K562 (cell line): Measurements from ENCODE around the gene KAT6B. TPM values are rescaled to one million over a fixed set of nuclear protein-coding genes. Genes with fewer than 3 reads are reported as not detected.
A peak's percentile ranks its signal among the peaks of the same experiment; 100 is the strongest.

ENCODE experiments used
- ATAC-seq: fragments of 200-7000 bp; cut with Tn5 transposase; 3 replicates; pipeline ENCODE4 v1.9.1; 2020; ENCODE audit warnings: moderate library complexity
- BruUV-seq: library from RNA; stranded (reverse); fragments of 400-500 nt; replicated peaks from 2 replicates; lab custom pipeline; 2021; lab: Mats Ljungman, UMichigan
- CTCF ChIA-PET: fragments of 300-600 bp; formaldehyde crosslinking; extraction: SDS; loops from one replicate; lab custom pipeline; 2021; ENCODE audit warnings: low intra/inter-chr PET ratio; lab: Yijun Ruan, JAX
- POLR2A ChIA-PET: fragments of 300-600, 350-650 bp; sonication (Branson Sonifier 250); formaldehyde crosslinking; extraction: SDS; loops from one replicate; lab custom pipeline; 2021; ENCODE audit warnings: antibody characterized with exemption, inconsistent platforms; lab: Yijun Ruan, JAX
- DNase-seq, 4 experiments: peaks; one replicate each; pipeline versions ENCODE4 v3.0.0 to v3.0.0-alpha.2; 2011 to 2018; ENCODE audit warnings: low spot score in 3 of 4, mixed read lengths in 3 of 4; ENCODE audit errors: extremely low read depth in 1 of 4
- FAIRE-seq: peaks from 2 replicates; lab custom pipeline; 2011; peaks lifted over from hg19 to GRCh38; lab: Jason Lieb, UNC
- H2AFZ ChIP-seq: 2 replicates; pipeline ENCODE4 v1.6.0; 2011; ENCODE audit warnings: low read depth, low read length, control low read depth, inconsistent platforms
- H3K27ac ChIP-seq: fragments of 200-600 bp; 3 replicates; pipeline ENCODE4 v1.8.0; 2011; ENCODE audit warnings: low read depth, mild to moderate bottlenecking, control low read depth, inconsistent platforms, low read length, moderate library complexity, mixed read lengths; ENCODE audit errors: extremely low read depth
- H3K27me3 ChIP-seq, 2 experiments: fragments of 300-600 bp in 1 of 2; 2 replicates in 1 of 2; 3 replicates in 1 of 2; pipeline versions ENCODE4 v1.6.0 to v1.8.0; 2011; ENCODE audit warnings: inconsistent platforms in 2 of 2, low read length in 2 of 2, mild to moderate bottlenecking in 1 of 2, mixed read lengths in 1 of 2, moderate library complexity in 1 of 2; ENCODE audit not compliant: control insufficient read depth in 2 of 2, insufficient read depth in 2 of 2
- H3K36me3 ChIP-seq: fragments of 300-600 bp; 3 replicates; pipeline ENCODE4 v1.8.0; 2011; ENCODE audit warnings: mild to moderate bottlenecking, low read length, inconsistent platforms; ENCODE audit not compliant: control insufficient read depth, insufficient read depth
- H3K4me1 ChIP-seq, 2 experiments: fragments of 200-600 bp in 1 of 2; replicated peaks in 1 of 2; 2 replicates in 1 of 2; 3 replicates in 1 of 2; pipeline versions ENCODE4 v1.5.1 to v1.8.0; 2011; ENCODE audit warnings: inconsistent platforms in 2 of 2, low read length in 2 of 2, mild to moderate bottlenecking in 1 of 2, mixed read lengths in 1 of 2, moderate library complexity in 1 of 2; ENCODE audit not compliant: control insufficient read depth in 2 of 2, insufficient read depth in 2 of 2
- H3K4me2 ChIP-seq: 2 replicates; pipeline ENCODE4 v1.6.1; 2011; ENCODE audit warnings: low read length, control low read depth, inconsistent platforms, mixed read lengths; ENCODE audit not compliant: insufficient read depth
- H3K4me3 ChIP-seq: fragments of 200-600 bp; sonication (generic), shearing (Covaris generic); 2 replicates; pipeline ENCODE4 v1.5.1; 2016; ENCODE audit warnings: control low read depth, inconsistent platforms
- H3K79me2 ChIP-seq: fragments of 200-600 bp; 3 replicates; pipeline ENCODE4 v1.8.0; 2011; ENCODE audit warnings: low read length, inconsistent platforms; ENCODE audit not compliant: control insufficient read depth, insufficient read depth
- H3K9ac ChIP-seq, 2 experiments: 2 replicates each; pipeline versions ENCODE4 v1.6.0 to v1.6.1; 2011; ENCODE audit warnings: low read depth in 2 of 2, low read length in 2 of 2, control low read depth in 1 of 2, inconsistent platforms in 1 of 2, mild to moderate bottlenecking in 1 of 2, mixed read lengths in 1 of 2; ENCODE audit not compliant: insufficient read depth in 1 of 2
- H3K9me1 ChIP-seq: one replicate; pipeline ENCODE4 v1.6.0; 2011; ENCODE audit warnings: inconsistent platforms, mild to moderate bottlenecking, low read length, moderate library complexity; ENCODE audit not compliant: control insufficient read depth, insufficient read depth
- H3K9me3 ChIP-seq: replicated peaks from 2 replicates; pipeline ENCODE4 v1.5.1; 2011; ENCODE audit warnings: low read depth, low read length, inconsistent platforms; ENCODE audit not compliant: control insufficient read depth, insufficient read depth
- H4K20me1 ChIP-seq: replicated peaks from 2 replicates; pipeline ENCODE4 v1.6.1; 2011; ENCODE audit warnings: low read length, inconsistent platforms, mixed read lengths; ENCODE audit not compliant: control insufficient read depth, insufficient read depth
- IRF1 ChIP-seq: sonication (generic); formaldehyde crosslinking; IDR thresholded peaks from 2 replicates; pipeline ENCODE4 v1.8.0; 2022; ENCODE audit warnings: missing genetic modification reagents, mild to moderate bottlenecking, borderline replicate concordance
- ZNF766 ChIP-seq: fragments of 200-800 bp; sonication (Bioruptor generic); conservative IDR thresholded peaks from 2 replicates; pipeline ENCODE4 v1.6.1; 2016; ENCODE audit warnings: missing genetic modification characterization, missing compliant biosample characterization
- WGBS: fragments of 100-300 bp; shearing (Covaris generic); methylation state at CpG from one replicate; pipeline ENCODE4 v1.1.6; 2016; ENCODE audit warnings: low coverage, mixed read lengths; ENCODE audit not compliant: insufficient coverage; ENCODE audit errors: missing lambda C conversion rate; 5-methylcytosine and 5-hydroxymethylcytosine counted together
- in situ Hi-C: fragments of 300-500 bp; cut with MboI; formaldehyde crosslinking; loops from 4 replicates; pipeline ENCODE4 v1.15.0; 2018; ENCODE audit warnings: inconsistent platforms, mixed read lengths
- intact Hi-C: fragments of 100-400 bp; cut with micrococcal nuclease; formaldehyde crosslinking; loops from 2 replicates; pipeline ENCODE4 v1.14.2; 2022
- polyA plus RNA-seq, 8 experiments: library from polyadenylated mRNA; depleted of rRNA in 4 of 8; stranded (reverse) in 5 of 8; unstranded in 3 of 8; fragments of >200 nt; fragmentation: Nextera tagmentation in 2 of 8; fragmentation: Illumina TruSeq in 1 of 8; extraction: Ambion mirVana in 2 of 8; extraction: Trizol in 1 of 8; gene quantifications; 2 replicates each; pipeline versions ENCODE4 v1.2.1 to v1.2.3, GENCODE V29; 2011 to 2014; ENCODE audit warnings: inconsistent platforms in 1 of 8, missing spikeins in 1 of 8
- total RNA-seq, 7 experiments: library from RNA; depleted of rRNA in 6 of 7; stranded (reverse); fragments of >200 nt in 6 of 7; fragmentation: Illumina TruSeq in 2 of 7; extraction: Trizol in 2 of 7; gene quantifications; 2 replicates each; pipeline versions ENCODE4 v1.2.1 to v1.2.3, GENCODE V29; 2011 to 2021; ENCODE audit warnings: low replicate concordance in 1 of 7
- TF ChIP-seq, protein P1 (sequence below): fragments of 450-650 bp; IDR thresholded peaks from 2 replicates; pipeline ENCODE4 v1.6.1; 2018; ENCODE audit not compliant: partially characterized antibody

Gene KAT6B
- total and polyA plus RNA-seq, 9 of the 15 experiments (the other 6 are each of a cell fraction or from before 2014, with no cell fraction given): 1.4 to 9.2 (median 6.8) TPM

DNA sequence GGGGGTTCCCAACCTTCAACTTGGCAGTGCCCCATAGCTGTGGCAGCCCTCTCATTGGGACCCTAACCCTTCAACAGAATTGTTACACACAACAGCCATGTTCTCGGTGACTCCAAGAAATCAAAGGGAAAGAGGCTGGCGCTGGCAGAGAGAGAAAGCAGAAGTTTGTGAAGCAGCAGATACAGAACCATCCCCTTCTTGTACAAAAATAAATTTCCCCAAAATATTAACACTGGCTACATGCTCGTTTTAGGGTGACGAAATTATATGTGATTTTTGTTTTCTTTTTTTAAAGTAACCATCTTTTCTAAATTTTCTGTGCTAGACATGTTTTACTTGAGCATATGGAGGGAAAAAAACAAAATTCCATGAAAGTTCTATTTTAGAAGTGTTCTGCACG lies 239.9 kb downstream of the KAT6B start (continued):
- no peak for TF ChIP-seq IRF1 (CRISPR knock-in tag)

DNA sequence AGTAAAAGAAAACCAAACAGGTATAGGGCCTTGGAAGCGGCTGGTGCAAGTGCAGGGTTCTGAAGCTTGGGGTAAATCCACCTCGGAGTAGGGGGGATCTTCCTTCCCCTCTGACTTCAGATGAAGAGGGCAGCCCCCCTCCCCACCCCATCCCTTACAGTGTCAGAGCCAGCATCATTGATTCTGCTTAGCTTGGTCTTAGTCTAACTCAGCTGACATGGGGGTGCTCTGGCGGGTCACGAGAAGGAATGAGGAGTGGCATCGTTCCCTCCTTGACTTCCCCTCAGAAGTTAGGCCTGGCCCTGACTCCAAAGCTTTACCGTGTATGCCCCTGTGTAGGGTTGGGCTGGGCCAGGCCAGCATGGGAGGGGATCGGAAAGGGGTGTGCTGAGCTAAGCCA lies 240.9 kb downstream of the KAT6B start:
- Histone ChIP-seq H3K27me3 (no peaks in the 10 kb centered on the region), H3K79me2 (no peaks in the 10 kb centered on the region), H2AFZ (no peak overlapping the region), H3K4me1 (peaks cover 0 to 12% of the 10 kb centered on the region in 2 experiments; a peak in 3 of 5 replicates), H3K9ac (no peak overlapping the region), H3K36me3 (no peaks in the 10 kb centered on the region), H4K20me1 (no peaks in the 10 kb centered on the region), H3K9me1 (no peaks in the 10 kb centered on the region), H3K4me3 (no peak overlapping the region), H3K27ac (no peak overlapping the region), H3K9me3 (no peaks in the 10 kb centered on the region)
- no peak for DNase-seq
- in situ Hi-C loops (no loop called here), intact Hi-C loops (no loop called here)
- POLR2A ChIA-PET: interaction anchor here (0.5 to 3.0 kb wide), 4 partner anchors 8 to 144 kb away, joined by 3 to 9 read pairs (median 4); no protein-coding TSS in a partner anchor
- WGBS: 42% methylated on average over 7 of the region's 7 CpGs
- ATAC-seq: no peak
- CTCF ChIA-PET: no interaction called here
- BruUV-seq: no TSS peak
- TF ChIP-seq, protein P1, sequence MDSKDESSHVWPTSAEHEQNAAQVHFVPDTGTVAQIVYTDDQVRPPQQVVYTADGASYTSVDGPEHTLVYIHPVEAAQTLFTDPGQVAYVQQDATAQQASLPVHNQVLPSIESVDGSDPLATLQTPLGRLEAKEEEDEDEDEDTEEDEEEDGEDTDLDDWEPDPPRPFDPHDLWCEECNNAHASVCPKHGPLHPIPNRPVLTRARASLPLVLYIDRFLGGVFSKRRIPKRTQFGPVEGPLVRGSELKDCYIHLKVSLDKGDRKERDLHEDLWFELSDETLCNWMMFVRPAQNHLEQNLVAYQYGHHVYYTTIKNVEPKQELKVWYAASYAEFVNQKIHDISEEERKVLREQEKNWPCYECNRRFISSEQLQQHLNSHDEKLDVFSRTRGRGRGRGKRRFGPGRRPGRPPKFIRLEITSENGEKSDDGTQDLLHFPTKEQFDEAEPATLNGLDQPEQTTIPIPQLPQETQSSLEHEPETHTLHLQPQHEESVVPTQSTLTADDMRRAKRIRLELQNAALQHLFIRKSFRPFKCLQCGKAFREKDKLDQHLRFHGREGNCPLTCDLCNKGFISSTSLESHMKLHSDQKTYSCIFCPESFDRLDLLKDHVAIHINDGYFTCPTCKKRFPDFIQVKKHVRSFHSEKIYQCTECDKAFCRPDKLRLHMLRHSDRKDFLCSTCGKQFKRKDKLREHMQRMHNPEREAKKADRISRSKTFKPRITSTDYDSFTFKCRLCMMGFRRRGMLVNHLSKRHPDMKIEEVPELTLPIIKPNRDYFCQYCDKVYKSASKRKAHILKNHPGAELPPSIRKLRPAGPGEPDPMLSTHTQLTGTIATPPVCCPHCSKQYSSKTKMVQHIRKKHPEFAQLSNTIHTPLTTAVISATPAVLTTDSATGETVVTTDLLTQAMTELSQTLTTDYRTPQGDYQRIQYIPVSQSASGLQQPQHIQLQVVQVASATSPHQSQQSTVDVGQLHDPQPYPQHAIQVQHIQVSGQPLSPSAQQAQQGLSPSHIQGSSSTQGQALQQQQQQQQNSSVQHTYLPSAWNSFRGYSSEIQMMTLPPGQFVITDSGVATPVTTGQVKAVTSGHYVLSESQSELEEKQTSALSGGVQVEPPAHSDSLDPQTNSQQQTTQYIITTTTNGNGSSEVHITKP: peak; percentile 81
- TF ChIP-seq ZNF766: no peak
- TF ChIP-seq, all 486 proteins: peak for 1
- FAIRE-seq: no peak
- no peak overlapping the region for H3K4me2 ChIP-seq
